GM19452 (cell line): ENCODE data around the gene MBNL1.

Source experiments
- ATAC-seq: cut with Tn5 transposase; IDR thresholded peaks from one replicate; pipeline ENCODE4 v1.9.1; 2021; ENCODE audit not compliant: unreplicated experiment

Gene MBNL1

DNA sequence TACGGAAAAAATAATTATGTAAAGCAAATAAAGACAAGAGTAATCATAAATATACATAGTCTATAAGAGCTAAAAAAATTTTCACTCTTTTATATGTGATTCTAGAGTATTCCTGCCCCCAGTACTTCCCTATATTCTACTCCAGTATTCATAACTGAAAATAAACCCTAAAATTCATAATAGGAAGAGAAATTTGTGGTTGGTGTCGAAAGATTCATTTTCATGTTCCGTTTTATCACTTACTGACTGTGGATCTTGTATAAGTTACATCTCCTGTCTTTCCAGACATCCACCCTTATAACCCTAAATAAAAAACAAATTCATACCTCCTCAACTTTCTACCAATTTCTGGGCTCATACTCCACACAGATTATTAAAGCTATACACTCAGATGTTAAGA lies 16.0 kb upstream of the MBNL1 start:
- ATAC-seq, result no peak

DNA sequence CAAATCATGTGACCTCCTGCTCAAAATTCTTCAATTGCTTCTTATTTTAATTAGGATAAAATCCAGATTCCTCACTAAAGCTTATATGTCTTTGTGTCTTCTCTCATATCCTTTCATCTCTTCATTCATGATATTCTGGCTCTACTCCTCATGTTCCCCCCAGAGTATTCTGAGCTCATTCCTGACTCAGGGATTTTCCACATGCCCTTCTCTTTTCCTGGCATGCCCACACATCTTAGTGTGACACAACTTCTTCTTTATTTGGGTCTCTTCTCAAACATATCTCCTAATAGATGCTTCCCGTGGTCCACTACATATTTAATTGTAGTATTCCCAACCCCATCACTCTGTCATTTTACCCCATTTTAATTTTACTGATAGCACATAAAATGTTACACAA lies 15.2 kb upstream of the MBNL1 start:
- ATAC-seq, result no peak

DNA sequence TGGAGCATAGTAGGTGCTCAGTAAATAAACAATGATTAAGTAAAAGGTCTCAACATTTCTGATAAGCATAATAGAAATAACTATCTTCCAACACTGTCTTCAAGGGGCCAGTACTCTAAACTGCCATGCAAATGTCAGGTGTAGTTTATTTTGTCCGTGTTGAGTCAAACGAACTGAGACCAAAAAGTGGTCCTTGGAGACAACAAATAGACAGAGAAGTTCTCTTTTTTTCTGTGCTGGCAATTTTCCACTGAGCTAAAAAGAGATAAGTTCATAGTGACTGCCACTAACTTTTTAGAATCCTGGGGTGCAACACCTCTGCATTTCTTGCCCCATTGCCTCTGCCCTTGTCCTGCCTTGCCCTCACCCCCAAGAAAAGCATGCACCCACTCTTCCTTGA lies 14.7 kb upstream of the MBNL1 start:
- ATAC-seq, result no peak

DNA sequence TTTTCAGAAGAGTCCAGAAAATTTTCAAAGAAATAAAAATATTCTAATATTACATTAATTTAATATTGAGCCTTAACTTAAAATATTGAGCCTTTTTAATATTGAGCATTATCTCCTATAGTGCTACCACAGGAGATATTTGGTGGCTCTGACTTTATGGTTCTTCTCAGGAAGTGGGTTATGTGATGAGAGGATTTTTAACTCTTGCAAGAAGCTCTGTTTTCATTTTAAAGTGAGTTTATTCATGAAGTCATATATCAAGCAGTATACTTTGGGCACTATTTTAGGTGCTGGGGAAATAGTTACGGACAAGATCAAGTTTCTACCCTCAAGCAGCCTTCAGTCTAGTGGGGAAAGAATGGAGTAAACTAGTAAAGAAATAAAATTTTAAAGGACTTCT lies 13.4 kb upstream of the MBNL1 start:
- no peak for ATAC-seq

DNA sequence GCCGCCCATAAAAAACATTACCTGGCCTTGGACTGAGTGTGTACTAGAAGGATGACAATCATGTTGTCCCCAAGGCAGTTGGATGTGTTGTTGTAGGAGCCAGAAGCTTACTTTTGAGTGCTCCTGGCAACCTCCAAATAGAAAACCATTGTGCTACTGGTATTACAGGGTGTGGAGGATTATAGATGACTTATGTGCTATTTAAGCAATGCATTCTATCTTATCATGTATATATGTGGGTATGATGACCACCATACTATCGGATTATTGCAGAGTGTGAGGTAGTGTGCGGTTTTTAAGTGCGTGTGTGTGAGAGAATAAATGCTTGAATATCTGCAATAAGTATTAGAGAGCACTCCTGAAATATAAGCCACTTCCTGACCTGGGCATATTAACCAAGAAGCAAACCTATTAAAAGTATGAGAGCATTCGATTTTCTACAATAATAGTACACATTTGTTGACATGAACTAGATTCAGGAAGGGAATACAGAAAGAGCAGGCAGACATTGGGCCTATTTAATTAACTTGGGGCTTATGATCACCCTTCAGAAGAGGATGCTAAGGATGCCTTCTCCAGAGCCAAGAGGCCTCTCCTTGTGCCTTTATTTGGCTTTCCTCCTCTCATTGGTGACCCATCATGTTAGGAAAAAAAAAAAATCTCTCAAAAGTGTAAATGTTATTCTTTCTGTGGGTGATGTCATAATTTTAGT lies 11.7 kb upstream of the MBNL1 start:
- peak; percentile 5 for ATAC-seq

DNA sequence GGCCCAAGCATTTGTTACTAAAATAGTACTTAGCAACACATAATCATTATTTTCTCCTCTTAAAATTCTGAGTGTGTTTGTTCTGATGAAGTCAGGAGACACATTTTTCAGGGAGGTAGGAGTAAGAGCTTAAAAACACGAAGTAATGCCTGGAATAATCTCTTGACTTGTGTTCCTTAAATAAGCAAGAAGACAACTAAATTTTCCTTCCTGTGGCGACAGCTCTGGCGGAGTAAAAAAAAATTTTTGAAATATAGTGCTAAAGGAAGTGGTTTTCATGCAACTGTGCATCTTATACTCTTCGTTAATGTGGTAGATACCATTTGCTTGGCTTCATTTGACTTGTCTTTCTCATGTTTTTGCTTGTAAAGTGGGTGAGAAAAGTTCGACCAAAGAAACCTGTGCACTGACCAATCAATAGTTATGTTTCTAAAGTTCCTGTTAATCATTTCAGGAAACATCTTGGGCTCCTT lies 11.1 kb upstream of the MBNL1 start:
- peak; percentile 87 for ATAC-seq

DNA sequence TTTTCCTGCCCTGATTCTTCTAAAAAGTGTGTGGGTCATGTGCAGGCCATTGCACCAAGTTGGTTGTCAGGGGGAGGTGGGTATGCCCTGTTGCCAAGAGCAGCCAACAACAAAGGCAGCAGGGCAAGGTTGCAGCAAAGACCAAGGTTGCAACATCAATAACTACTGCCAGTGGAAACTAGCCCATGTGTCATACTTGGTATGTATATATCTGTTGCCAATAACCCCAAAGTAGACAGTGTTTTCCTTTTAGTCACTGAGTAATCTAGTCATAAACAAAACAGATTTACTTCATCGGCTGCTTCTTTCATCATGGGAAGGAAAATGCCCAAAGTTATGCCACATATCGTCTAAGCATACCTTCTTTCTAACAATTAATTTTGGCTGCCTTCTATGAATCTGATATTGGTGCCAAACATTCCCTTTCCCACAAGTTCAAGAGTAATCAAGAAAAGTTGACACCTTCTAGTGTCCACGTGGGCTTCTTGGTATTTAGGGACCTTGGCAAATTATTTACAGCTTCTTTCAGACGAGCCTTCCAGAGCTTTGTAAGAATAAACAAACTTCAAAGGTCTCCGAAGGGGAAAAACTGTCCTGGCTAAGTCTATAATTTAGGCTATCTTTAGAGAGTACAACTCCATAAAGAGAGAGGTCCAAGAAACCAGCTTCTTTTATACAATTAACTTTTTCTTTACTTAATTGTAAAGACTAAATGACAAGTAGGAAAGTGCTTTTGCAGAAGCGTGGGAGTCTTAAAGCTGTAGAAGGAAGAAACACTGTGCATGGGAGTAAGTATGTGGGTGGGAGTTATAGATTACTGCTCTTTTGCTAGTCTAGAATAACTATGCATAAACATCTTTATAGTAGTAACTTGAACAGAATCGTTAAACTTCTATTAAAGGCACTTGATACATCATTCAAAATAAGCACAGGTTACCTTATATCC lies 10.0 kb upstream of the MBNL1 start:
- ATAC-seq, result no peak

DNA sequence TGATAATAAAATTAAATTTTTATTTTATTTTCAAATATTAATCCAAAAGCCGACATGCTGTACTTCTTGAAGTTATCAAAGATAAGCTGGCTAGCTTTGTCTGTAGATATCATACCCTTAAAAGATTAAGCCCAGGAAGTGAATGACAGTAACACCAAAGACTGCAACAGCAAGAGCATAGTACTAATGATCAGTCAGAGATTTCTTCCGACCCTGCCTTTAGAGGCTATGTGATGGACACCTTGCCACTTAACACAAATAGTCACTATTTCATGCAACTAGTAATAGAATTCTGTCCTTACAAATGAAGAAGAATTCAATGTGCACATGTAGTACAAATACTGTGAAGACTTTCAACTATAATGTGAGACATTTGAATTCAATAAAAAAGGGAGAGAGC lies 9.3 kb upstream of the MBNL1 start:
- no peak for ATAC-seq

DNA sequence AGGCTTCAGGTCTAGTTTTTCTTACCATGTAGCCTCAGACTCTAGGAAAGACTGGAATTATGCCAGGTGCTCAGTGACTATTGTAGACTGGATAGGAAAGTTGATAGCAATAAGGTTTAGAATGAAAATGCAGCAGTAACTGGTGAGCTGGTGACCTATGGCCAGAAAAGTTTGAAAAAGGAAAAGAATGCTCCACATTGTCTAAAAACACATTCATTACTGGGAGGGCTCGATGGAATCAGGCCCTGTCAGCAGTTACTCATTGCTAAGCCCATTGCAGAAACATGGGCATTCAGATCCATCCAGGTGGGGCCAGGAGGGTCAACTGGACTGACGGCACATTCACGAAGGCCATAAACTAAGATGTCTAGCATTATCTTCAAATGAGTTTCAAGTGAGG lies 8.7 kb upstream of the MBNL1 start:
- ATAC-seq, result no peak

DNA sequence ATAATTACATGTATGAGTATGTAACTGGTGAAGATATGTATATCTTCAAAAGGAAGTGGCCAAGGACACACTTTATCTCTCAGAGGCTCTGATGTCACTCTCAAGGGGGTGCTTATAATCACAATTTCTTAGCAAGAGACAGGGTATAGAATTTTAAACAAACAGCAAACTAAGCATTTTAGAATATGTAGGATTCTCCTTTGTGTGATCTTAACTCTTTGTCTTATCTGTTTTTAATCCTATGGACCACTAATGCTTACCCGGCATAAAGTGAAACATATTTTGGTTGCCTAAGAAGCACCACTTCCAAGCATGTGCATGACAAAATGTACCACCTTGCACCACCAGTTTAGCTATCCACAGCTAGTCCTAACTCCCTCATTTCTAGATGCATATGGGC lies 8.2 kb upstream of the MBNL1 start:
- ATAC-seq, result no peak

DNA sequence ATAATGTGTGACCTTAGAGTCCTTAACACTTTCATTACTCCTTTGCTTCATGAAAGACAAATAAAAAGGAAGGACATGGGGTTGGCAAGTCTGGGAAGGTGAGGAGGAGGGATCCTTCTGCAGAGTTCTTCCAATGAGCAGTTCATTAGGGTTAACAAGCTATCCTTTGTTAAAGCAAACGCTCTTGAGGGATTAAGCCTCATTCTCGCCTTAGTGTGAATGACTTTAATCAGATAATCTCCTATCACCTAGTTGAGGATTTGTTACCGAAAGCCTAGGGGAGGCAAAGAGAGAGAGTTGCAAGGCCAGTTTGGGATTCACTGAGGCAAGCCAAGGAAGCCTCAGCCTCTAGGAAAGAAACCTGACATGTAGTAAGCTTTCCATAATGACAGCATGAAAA lies 7.4 kb upstream of the MBNL1 start:
- ATAC-seq, result no peak

DNA sequence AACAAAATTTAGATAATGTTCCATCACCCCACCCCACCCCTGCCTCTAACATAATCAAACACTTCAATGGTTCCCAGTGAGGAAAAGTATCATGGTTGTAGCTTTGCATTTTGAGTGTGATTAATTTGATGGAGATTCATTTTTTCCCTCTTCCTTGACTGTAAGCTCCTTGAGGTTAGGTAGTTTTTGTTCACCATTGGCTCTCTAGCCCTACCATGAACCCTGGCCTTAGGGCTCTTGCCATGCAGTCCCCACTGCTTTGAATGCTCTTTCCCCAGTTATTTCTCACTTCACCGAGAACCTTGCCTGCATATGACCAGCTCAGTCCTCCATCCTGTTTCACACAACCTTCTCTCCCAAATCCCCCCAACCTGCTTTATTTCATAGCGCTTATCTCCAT lies 5.0 kb upstream of the MBNL1 start:
- no peak for ATAC-seq

DNA sequence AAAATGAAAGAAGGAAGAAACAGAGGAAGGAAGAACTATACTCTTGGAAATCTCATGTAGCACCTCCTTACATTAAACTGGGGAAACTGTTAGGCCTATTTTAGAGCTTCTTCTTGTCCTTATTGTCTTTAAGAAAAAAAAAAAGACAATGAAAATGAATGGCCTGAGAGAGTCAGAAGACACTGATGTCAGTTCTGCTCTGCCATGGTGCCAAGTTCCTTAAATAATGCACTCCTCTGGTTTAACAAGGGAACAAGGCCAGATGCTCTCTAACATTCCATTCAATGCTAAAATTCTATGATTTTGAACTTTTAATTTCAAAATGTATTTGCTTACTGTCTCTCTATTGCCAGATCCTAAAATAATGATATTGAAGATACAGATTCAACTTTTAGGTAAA lies 4.4 kb upstream of the MBNL1 start:
- ATAC-seq, result no peak

DNA sequence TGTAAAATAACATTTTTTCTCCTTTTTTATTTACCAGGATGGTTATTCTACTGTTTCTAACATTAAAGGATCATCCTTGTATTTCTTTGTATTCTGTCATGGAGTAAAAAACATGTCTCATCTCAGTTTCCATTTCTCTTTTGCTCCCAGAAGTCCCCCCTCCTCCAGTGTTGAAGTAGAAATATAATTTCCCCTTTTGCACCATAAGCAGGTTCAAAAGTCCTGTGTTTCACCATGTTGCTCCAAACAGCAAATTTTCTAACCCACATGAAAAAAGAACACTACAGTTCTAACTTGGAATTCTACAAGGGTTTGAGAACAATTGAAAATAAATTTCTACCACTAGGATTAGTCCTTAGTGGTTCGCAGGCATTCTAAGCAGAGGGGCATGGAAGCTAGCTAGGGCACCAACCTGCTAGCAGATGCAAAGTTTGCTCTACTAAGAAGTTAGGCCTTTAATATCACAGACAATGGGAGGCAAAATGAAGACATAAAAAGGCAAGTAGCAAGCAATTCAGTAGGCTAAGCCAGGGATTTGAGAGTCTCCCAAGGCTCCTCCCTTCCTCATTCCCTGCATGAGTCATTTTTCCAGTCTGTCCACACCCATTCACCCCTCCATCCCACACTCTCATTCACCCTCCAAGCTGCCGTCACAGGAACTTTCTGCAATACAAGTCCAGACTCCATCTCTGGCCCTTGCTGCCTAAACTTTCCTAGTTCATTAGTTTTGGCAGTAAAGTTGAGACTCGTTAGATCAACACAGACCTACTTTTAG lies 2.3 kb upstream of the MBNL1 start:
- no peak for ATAC-seq

DNA sequence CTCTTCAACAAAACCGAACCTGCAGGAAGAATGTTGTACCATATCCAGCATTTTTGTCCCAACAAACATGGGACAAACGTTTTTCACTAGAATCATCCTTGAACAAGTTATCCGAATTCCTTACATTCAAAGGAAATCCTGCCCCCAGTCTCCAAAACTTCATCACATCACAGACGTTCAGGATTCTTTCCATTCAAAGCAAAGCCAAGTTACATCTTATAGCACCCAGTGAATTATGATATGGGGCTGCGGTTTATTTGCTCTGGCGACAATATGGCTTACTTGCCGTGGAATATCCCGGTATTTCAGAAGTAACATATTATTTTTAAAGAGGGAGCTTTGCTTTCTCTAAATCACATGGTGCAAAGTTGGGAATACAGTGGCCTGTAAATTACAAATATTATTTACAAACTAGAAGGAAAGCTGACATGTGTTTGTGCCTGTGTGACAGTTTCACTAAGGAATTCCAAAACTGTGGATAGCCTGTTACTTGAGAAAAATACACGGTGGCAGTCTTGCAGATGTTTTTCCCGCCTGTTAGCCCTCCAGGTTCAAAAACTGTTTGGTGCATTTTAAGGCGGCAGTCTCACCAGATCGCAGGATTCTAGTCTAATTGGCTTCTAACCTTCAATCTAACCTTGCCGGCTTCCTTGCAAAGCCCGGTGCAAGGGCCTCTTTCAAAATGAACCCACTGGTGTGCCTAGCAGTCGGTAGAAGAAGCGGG lies 736 bp upstream of the MBNL1 start:
- ATAC-seq, result no peak

DNA sequence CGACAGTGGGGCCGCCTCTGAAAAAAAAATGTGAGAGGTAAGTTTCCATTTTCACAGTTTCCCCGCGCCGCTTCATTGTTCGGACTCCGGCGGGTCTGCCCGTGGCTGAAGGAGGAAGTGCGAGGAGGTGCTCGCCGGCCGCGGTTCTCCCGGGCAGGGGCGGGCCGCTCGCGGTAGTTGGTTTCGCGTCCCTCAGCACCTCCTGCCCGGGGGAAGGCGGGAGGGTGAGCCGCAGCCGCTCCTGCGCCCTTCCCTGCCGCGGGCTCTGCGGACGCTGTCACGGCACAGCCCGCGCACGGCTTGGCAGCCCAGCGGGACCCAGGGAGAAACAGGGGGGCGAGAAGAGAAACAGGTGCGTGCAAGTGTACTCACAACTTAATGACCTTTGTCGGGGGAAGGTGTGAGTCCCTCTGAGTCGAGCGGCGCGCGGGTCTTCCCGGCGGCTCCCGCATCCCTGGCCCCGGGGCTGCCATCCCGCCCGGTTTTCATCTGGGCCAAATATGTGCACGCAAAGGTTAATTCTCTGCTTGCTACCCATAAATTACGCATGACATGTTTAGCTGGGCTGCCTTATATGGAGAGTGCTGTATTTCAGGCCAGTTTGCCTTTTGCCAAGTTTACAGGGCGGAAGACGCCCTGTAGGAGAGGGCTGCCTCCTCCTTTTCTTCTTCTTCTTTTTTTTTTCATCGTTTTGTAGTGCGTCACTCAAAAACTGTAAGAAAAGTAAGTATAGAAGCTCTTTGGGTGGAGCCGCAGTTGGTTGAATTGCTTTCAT lies 514 bp downstream of the MBNL1 start:
- peak; percentile 52 for ATAC-seq

DNA sequence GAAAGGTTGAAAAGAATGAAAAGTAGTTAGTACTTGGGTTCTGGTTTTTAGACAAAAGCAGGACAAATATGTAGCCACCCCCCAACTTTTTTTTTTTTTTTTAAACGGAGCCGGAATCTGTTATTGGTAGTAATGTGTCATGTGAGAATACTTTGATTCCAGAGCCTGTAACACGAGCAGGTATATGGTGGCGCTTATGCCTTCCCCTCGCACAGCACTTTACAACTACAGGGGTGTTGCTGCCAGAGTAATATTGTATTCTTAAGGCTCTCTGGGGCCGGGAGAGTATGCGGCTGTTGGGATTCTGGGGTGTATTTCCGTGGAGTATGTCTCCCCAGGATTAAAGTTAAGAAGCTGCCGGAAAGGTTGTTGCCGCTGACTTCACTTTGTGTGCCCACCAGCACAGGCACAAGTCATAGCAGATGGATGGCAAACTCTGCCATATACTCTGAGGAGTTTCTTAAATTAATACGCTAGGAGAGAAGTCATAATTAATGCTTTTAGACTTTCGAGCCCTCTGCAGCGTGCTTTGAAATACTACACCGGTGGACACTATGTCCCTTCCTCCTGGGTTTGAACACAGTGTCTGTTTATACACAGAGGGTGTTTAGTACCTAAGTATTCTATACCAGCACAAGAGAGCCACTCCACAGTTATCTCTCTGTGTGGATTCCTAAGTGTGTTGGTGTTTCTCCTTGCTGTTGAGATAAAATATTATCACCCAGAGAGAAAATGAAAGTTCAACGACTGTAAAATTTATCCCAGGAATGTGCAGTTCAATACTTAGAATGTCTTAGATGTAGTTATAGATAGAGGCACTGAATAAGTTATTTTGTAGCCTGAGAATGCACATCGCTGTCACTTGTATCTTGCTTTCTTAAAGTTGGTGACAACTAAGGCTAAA lies 1.4 kb downstream of the MBNL1 start:
- no peak for ATAC-seq

DNA sequence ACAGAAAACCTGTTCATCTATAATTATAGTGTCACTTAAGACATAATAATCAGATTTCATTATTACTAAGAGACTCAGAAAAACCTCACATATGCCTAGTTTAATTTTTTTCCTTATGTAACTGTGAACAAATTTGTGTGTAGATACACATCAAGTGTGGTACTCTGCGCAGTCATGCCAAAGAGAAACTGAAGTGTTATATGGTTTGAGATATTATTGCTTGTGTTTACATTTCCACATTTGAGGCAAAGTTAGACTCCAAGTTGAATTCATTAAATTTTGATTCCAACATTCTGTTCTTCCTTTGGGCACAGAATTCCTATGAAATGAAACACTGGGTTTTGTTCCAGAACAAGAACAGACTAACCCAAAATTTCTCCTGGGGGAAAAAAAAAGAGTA lies 2.2 kb downstream of the MBNL1 start:
- no peak for ATAC-seq
